HEK293T (cell line): ENCODE data around the gene GJA4.

ENCODE experiments used
- CTCF ChIA-PET: fragments of 350-600 bp; formaldehyde crosslinking; extraction: SDS; loops from one replicate; lab custom pipeline; 2021; ENCODE audit warnings: antibody characterized with exemption, inconsistent platforms; lab: Yijun Ruan, JAX
- POLR2A ChIA-PET: fragments of 350-600 bp; formaldehyde crosslinking; extraction: SDS; loops from one replicate; lab custom pipeline; 2020; ENCODE audit warnings: antibody characterized with exemption, inconsistent platforms; lab: Yijun Ruan, JAX
- DNase-seq: peaks from one replicate; pipeline ENCODE4 v3.0.0; 2012; ENCODE audit warnings: mixed read lengths; ENCODE audit errors: extremely low spot score
- ARNT ChIP-seq: fragments of 450-650 bp; IDR thresholded peaks from 2 replicates; pipeline ENCODE4 v1.6.1; 2017; ENCODE audit warnings: mild to moderate bottlenecking
- BHLHE40 ChIP-seq: fragments of 450-650 bp; IDR thresholded peaks from 2 replicates; pipeline ENCODE4 v1.6.1; 2016; ENCODE audit warnings: mild to moderate bottlenecking, moderate library complexity, borderline replicate concordance
- CTBP1 ChIP-seq: fragments of 450-650 bp; IDR thresholded peaks from 2 replicates; pipeline ENCODE4 v1.6.1; 2016; ENCODE audit warnings: borderline replicate concordance
- ELF4 ChIP-seq: fragments of 450-650 bp; IDR thresholded peaks from 2 replicates; pipeline ENCODE4 v1.6.1; 2017; ENCODE audit warnings: antibody characterized with exemption
- FOXA1 ChIP-seq: fragments of 450-650 bp; IDR thresholded peaks from 2 replicates; pipeline ENCODE4 v1.6.1; 2016; ENCODE audit warnings: mild to moderate bottlenecking
- FOXK2 ChIP-seq: fragments of 450-650 bp; IDR thresholded peaks from 2 replicates; pipeline ENCODE4 v1.6.1; 2016; ENCODE audit warnings: mild to moderate bottlenecking
- FOXM1 ChIP-seq: fragments of 450-650 bp; IDR thresholded peaks from 2 replicates; pipeline ENCODE4 v1.6.1; 2017; ENCODE audit warnings: mild to moderate bottlenecking, borderline replicate concordance
- HDGF ChIP-seq: fragments of 450-650 bp; IDR thresholded peaks from 2 replicates; pipeline ENCODE4 v1.6.1; 2017; ENCODE audit warnings: antibody characterized with exemption, borderline replicate concordance
- L3MBTL2 ChIP-seq: fragments of 450-650 bp; conservative IDR thresholded peaks from 2 replicates; pipeline ENCODE4 v1.6.1; 2016; ENCODE audit warnings: mild to moderate bottlenecking
- LEF1 ChIP-seq: fragments of 450-650 bp; IDR thresholded peaks from 2 replicates; pipeline ENCODE4 v1.6.1; 2017; ENCODE audit warnings: mild to moderate bottlenecking, borderline replicate concordance
- NFRKB ChIP-seq: fragments of 450-650 bp; IDR thresholded peaks from 2 replicates; pipeline ENCODE4 v1.6.1; 2016; ENCODE audit warnings: mild to moderate bottlenecking, moderate library complexity
- PKNOX1 ChIP-seq: fragments of 450-650 bp; IDR thresholded peaks from 2 replicates; pipeline ENCODE4 v1.6.1; 2016
- SP1 ChIP-seq: fragments of 450-650 bp; IDR thresholded peaks from 2 replicates; pipeline ENCODE4 v1.6.1; 2017
- SUZ12 ChIP-seq: fragments of 450-650 bp; IDR thresholded peaks from 2 replicates; pipeline ENCODE4 v1.6.1; 2016; ENCODE audit warnings: mild to moderate bottlenecking
- TARDBP ChIP-seq: fragments of 450-650 bp; IDR thresholded peaks from 2 replicates; pipeline ENCODE4 v1.6.1; 2016
- ZNF384 ChIP-seq: fragments of 450-650 bp; IDR thresholded peaks from 2 replicates; pipeline ENCODE4 v1.6.1; 2016

Gene GJA4

GRCh38 chr1:34747638-34747941 is 45.2 kb upstream of the GJA4 start:
- ChIA-PET POLR2A (no interaction called here), CTCF (no interaction called here)
- DNase-seq: no peak
- no peak for TF ChIP-seq HDGF
- TF ChIP-seq ELF4: no peak
- TF ChIP-seq NFRKB: no peak
- no peak for TF ChIP-seq LEF1
- TF ChIP-seq TARDBP: no peak
- TF ChIP-seq SUZ12: no peak
- TF ChIP-seq SP1: no peak
- TF ChIP-seq BHLHE40: no peak
- TF ChIP-seq FOXA1: no peak
- no peak for TF ChIP-seq FOXM1
- no peak for TF ChIP-seq ZNF384
- TF ChIP-seq L3MBTL2: no peak
- no peak for TF ChIP-seq PKNOX1
- no peak for TF ChIP-seq CTBP1
- no peak for TF ChIP-seq FOXK2
- no peak for TF ChIP-seq ARNT

- ChIA-PET POLR2A (no interaction called here), CTCF (no interaction called here)
These were observed 42.8 kb upstream of the GJA4 start for GRCh38 chr1:34749992-34750391.

GRCh38 chr1:34750610-34751009 is 42.2 kb upstream of the GJA4 start:
- no peak for TF ChIP-seq L3MBTL2
- TF ChIP-seq ELF4: no peak
- TF ChIP-seq CTBP1: no peak
- no peak for TF ChIP-seq SP1
- TF ChIP-seq PKNOX1: no peak
- no peak for TF ChIP-seq FOXK2
- TF ChIP-seq LEF1: no peak
- TF ChIP-seq TARDBP: no peak
- TF ChIP-seq NFRKB: no peak
- TF ChIP-seq BHLHE40: no peak
- TF ChIP-seq ARNT: no peak
- TF ChIP-seq ZNF384: no peak
- no peak for TF ChIP-seq FOXM1
- POLR2A ChIA-PET: no interaction called here
- CTCF ChIA-PET: no interaction called here
- DNase-seq: no peak

More at GRCh38 chr1:34749992-34750391, 42.8 kb upstream of the GJA4 start:
- no peak for TF ChIP-seq LEF1
- no peak for TF ChIP-seq TARDBP
- TF ChIP-seq SUZ12: no peak
- no peak for TF ChIP-seq NFRKB
- TF ChIP-seq PKNOX1: no peak
- TF ChIP-seq BHLHE40: no peak
- TF ChIP-seq FOXM1: no peak
- no peak for TF ChIP-seq ELF4
- TF ChIP-seq L3MBTL2: no peak
- TF ChIP-seq ZNF384: no peak
- TF ChIP-seq CTBP1: no peak
- no peak for TF ChIP-seq FOXK2
- no peak for TF ChIP-seq HDGF
- no peak for TF ChIP-seq FOXA1
- no peak for TF ChIP-seq ARNT
- no peak for TF ChIP-seq SP1
- DNase-seq: no peak

DNA sequence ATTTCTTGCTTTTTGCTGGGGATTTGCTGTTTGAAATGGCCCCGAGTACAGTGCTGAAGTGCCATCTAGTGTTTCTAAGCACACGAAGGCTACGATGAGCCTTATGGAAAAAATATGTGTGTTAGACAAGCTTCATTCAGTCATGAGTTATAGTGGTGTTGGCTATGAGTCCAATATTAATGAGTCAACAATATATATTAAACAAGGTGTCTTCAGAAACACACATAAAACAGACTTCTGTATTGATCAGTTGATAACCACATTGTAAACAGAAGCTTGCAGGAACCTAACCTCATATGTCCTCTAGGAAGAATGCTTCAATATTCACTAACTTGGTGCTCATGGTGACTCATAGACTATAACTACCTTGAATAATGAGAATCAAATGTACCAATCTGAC is 39.6 kb upstream of the GJA4 start:
- ChIA-PET POLR2A (interaction anchor here (1.0 kb wide), 1 partner anchor 21 kb away, joined by 3 read pairs; no protein-coding TSS in a partner anchor), CTCF (no interaction called here)
- TF ChIP-seq PKNOX1 (no peak), TARDBP (no peak), LEF1 (no peak), HDGF (no peak), ARNT (no peak), NFRKB (no peak), CTBP1 (no peak), L3MBTL2 (no peak), FOXK2 (no peak), ZNF384 (no peak), SP1 (no peak), FOXM1 (no peak), BHLHE40 (no peak), SUZ12 (no peak), ELF4 (no peak), FOXA1 (no peak)
- no peak for DNase-seq

GRCh38 chr1:34754964-34755637 is 37.7 kb upstream of the GJA4 start, which contains the start of gene GJB5:
Gene GJB5, plus strand, starts transcription at chr1:34755047. Its CDS starts 2,284 bp downstream, at chr1:34757331.
- CTCF ChIA-PET: interaction anchor here (0.6 to 1.5 kb wide), 2 partner anchors 12 to 533 kb away, joined by 3 to 6 read pairs; no protein-coding TSS in a partner anchor
- no peak for TF ChIP-seq SUZ12
- no peak for TF ChIP-seq PKNOX1
- no peak for TF ChIP-seq BHLHE40
- TF ChIP-seq ARNT: no peak
- TF ChIP-seq FOXA1: no peak
- TF ChIP-seq FOXM1: no peak
- no peak for TF ChIP-seq SP1
- TF ChIP-seq LEF1: no peak
- TF ChIP-seq ELF4: no peak
- POLR2A ChIA-PET: no interaction called here
- no peak for DNase-seq
